Parathyroid adenoma (tissue), 2 donors: Measurements from ENCODE around the gene SLC24A3.

Experiments used
- H2AFZ ChIP-seq: fragments of 300-600 bp; sonication (generic); one replicate; pipeline ENCODE4 v1.7.0; 2017; ENCODE audit warnings: antibody characterized with exemption, mild to moderate bottlenecking
- H3K27ac ChIP-seq: fragments of 300-600 bp; sonication (generic); one replicate; pipeline ENCODE4 v1.7.0; 2017
- H3K27me3 ChIP-seq: fragments of 300-600 bp; sonication (generic); one replicate; pipeline ENCODE4 v1.7.0; 2017; ENCODE audit warnings: low read length; ENCODE audit not compliant: control insufficient read depth, insufficient read depth
- H3K36me3 ChIP-seq: fragments of 300-600 bp; sonication (generic); one replicate; pipeline ENCODE4 v1.7.0; 2017; ENCODE audit warnings: low read length; ENCODE audit not compliant: control insufficient read depth, insufficient read depth
- H3K4me1 ChIP-seq: fragments of 300-600 bp; sonication (generic); one replicate; pipeline ENCODE4 v1.7.0; 2017; ENCODE audit warnings: control low read depth
- H3K4me2 ChIP-seq: fragments of 300-600 bp; sonication (generic); one replicate; pipeline ENCODE4 v1.7.0; 2017; ENCODE audit warnings: low read length
- H3K4me3 ChIP-seq: fragments of 300-600 bp; sonication (generic); one replicate; pipeline ENCODE4 v1.7.0; 2017; ENCODE audit warnings: low read depth, low read length
- H3K79me2 ChIP-seq: fragments of 300-600 bp; sonication (generic); one replicate; pipeline ENCODE4 v1.7.0; 2017; ENCODE audit warnings: control low read depth
- H3K9ac ChIP-seq: fragments of 300-600 bp; sonication (generic); one replicate; pipeline ENCODE4 v1.7.0; 2017; ENCODE audit warnings: mild to moderate bottlenecking
- H3K9me3 ChIP-seq: fragments of 300-600 bp; sonication (generic); one replicate; pipeline ENCODE4 v1.7.0; 2017; ENCODE audit warnings: low read length; ENCODE audit not compliant: control insufficient read depth
- CTCF ChIP-seq: fragments of 300-600 bp; sonication (generic); IDR thresholded peaks from one replicate; pipeline ENCODE4 v1.7.0; 2017; ENCODE audit warnings: antibody characterized with exemption, mild to moderate bottlenecking
- donor health status: primary hyperparathyroidism.

SLC24A3 gene

GRCh38 chr20:19495905-19496703 is 283.7 kb downstream of the SLC24A3 start:
- Histone ChIP-seq H3K4me3 (no peak overlapping the region), H3K27ac (no peak overlapping the region)

DNA sequence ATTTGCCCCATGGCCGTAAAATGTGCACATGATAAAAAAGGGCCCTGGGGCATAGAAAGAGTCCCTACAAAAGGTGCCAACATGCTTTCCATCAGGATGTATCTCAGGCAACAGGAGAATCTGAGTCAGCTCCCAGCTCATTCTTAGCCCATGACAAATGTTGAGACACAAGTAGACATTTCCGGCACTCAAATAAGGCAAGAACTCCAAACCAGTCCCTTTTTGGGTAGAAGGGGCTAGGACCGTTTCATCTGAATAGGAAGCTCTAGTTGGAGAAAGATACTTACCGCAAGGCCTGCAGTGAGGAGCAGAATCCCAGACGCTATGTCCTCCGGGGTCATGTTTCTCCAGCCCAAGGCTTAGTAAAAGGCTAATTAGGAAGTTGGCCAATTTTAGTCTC is 284.6 kb downstream of the SLC24A3 start:
- Histone ChIP-seq H3K4me1 (no peaks in the 10 kb centered on the region), H3K36me3 (no peaks in the 10 kb centered on the region), H3K4me2 (no peak overlapping the region), H3K9ac (no peak overlapping the region), H3K4me3 (no peak overlapping the region), H3K27me3 (no peaks in the 10 kb centered on the region), H2AFZ (no peak overlapping the region), H3K79me2 (no peaks in the 10 kb centered on the region), H3K27ac (no peak overlapping the region), H3K9me3 (no peaks in the 10 kb centered on the region)
- no peak for TF ChIP-seq CTCF

More at GRCh38 chr20:19495905-19496703, 283.7 kb downstream of the SLC24A3 start:
- H3K4me1 ChIP-seq = no peaks in the 10 kb centered on the region
- TF ChIP-seq CTCF = no peak
- H3K27me3 ChIP-seq = no peaks in the 10 kb centered on the region
- no peaks in the 10 kb centered on the region for H3K79me2 ChIP-seq
- H3K4me2 ChIP-seq = no peak overlapping the region
- H2AFZ ChIP-seq = no peak overlapping the region
- H3K36me3 ChIP-seq = no peaks in the 10 kb centered on the region
- H3K9me3 ChIP-seq = no peaks in the 10 kb centered on the region
- no peak overlapping the region for H3K9ac ChIP-seq

DNA sequence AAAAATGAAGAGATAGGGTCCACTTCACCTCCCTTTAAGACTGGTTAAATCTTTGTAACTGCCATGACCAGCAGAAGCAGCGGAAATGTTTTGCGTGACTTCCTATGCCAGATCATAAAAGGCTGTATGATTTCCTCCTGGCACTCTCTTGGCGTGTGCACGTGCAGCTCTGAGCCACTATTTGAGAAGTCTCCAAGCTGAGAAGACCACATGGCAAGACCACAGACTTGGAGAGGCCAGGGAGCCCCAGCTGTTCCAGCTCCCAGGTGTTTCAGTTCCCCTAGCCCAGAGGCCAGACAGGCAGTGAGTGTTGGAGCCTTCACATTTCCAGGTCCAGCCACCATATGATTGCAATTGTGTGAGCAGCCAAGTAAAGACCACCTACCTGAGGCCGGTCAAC is 286.3 kb downstream of the SLC24A3 start:
- H3K4me3 ChIP-seq = no peak overlapping the region
- TF ChIP-seq CTCF = no peak

DNA sequence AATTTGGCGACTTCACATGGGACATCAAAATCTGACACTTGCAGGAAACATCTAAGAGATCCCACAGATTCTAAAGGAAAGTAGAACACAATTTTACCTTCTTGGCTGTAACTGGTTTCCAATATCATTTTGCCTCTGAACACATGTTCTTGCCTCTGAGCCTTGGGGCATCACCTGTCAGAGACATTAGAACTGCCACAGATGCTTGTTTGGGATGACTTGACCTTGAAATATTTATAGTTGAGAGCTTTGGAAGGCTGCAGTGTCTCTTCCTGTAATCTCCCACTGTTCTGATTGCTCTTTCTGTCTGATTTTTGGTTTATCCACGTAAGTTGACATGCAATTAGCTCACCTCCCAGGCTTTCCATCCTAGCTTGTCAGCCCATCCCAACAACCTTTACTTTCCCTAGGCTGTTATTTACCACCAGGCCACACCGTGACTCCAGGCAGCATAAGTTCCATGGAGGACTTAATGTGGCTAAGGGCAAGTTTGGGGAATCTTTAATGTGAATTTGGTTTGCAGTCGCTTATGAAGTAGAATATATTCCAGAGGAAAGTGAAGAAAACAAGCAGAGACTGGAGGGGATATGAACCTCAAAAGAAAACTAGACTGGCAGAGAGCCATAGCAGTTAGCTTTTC is 289.2 kb downstream of the SLC24A3 start:
- H3K9me3 ChIP-seq = no peaks in the 10 kb centered on the region
- H3K4me2 ChIP-seq = no peak overlapping the region
- no peaks in the 10 kb centered on the region for H3K79me2 ChIP-seq
- no peak overlapping the region for H3K27ac ChIP-seq
- no peak overlapping the region for H3K9ac ChIP-seq
- no peaks in the 10 kb centered on the region for H3K4me1 ChIP-seq
- no peaks in the 10 kb centered on the region for H3K36me3 ChIP-seq
- no peak overlapping the region for H2AFZ ChIP-seq
- no peak overlapping the region for H3K4me3 ChIP-seq
- H3K27me3 ChIP-seq = no peaks in the 10 kb centered on the region
- no peak for TF ChIP-seq CTCF

More for the DNA sequence above, 286.3 kb downstream of the SLC24A3 start:
- Histone ChIP-seq H2AFZ (no peak overlapping the region), H3K4me2 (no peak overlapping the region), H3K9me3 (no peaks in the 10 kb centered on the region), H3K36me3 (no peaks in the 10 kb centered on the region), H3K27ac (no peak overlapping the region), H3K79me2 (no peaks in the 10 kb centered on the region), H3K27me3 (no peaks in the 10 kb centered on the region), H3K9ac (no peak overlapping the region), H3K4me1 (no peaks in the 10 kb centered on the region)
